ENCODE data around the gene FAAP20.
"Not testable (repeated sequence)": the region's sequence is repeated elsewhere in the genome, so short reads cannot be mapped to it uniquely, and the experiment has no call there.

The FAAP20 gene

GRCh38 chr1:2154022-2154421 lies 40.5 kb downstream of the FAAP20 start:
- no peak for DNase-seq

GRCh38 chr1:2152954-2153353 lies 41.6 kb downstream of the FAAP20 start:
- no peak for DNase-seq

- no peak for DNase-seq
Observed at GRCh38 chr1:2151911-2152310, 42.7 kb downstream of the FAAP20 start.

DNA sequence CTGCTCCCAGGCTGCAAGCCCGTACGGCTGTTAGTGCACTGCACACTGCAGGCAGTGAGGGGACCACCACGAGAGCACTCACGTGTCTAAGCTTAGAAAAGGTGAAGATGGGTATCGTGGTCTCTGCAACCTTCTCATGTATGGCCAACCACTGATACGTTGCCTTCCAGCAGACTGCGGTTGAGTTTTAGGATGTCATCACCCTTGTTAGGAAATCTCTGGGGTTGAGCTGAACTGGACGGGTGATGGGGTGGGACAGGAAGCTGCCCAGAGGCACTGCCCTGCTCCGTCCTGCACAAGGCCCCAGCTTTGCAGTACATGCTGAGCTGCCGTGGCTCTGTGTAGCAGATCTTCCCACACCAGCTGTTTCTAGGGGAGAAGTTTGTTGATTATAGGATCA lies 43.3 kb downstream of the FAAP20 start:
- DNase-seq, result no peak

- no peak for DNase-seq
Observed at GRCh38 chr1:2150801-2151200, 43.8 kb downstream of the FAAP20 start.

GRCh38 chr1:2148691-2149090 lies 45.9 kb downstream of the FAAP20 start:
- DNase-seq, result peak; percentile 64

DNA sequence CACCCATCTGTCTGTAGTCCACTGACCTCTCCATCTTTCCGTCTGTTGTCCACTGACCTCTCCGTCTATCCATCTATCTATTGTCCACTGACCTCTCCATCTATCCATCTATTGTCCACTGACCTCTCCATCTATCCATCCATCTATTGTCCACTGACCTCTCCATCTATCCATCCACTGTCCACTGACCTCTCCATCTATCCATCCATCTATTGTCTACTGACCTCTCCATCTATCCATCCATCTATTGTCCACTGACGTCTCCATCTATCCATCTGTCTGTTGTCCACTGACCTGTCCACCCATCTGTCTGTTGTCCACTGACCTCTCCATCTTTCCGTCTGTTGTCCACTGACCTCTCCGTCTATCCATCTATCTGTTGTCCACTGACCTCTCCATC lies 46.7 kb downstream of the FAAP20 start:
- not testable (repeated sequence) for DNase-seq

GRCh38 chr1:2146836-2147517 lies 47.6 kb downstream of the FAAP20 start:
- DNase-seq, result no peak

- DNase-seq, result no peak
Observed at GRCh38 chr1:2145946-2146835, 48.4 kb downstream of the FAAP20 start.

GRCh38 chr1:2144501-2145090 lies 50.0 kb downstream of the FAAP20 start:
- DNase-seq, result no peak

DNA sequence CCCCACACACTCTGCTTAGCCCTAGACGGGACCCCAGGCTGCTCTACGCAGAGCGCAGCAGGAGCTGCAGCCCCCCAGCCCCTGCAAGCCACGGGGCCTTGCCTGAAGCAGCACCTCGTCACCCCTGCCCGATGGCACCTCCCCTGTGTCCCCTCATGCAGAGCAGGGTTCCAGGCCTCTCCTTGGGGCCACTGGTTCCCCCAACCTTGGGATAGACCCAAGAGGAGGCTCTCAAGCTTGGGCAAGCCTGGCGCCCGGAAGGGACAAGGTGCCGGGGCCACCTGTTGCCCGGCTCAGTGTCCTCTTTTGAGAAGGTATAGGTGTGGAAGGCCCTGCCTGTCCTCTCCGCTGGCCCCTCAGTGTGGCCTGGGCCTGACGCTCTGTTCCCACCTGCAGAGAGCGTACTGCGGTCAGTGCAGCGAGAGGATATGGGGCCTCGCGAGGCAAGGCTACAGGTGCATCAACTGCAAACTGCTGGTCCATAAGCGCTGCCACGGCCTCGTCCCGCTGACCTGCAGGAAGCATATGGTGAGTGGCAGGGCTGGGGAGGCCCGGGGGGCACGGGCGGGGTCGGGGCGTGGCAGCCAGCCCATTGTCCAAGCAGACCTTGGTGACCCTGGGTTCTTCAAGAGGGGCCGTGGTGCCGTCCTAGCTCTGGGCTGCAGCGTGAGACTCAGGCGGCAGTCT lies 50.6 kb downstream of the FAAP20 start:
- DNase-seq, result no peak

- DNase-seq, result no peak
Observed at GRCh38 chr1:2141025-2141424, 53.5 kb downstream of the FAAP20 start.
